GM18505 (cell line): ENCODE results near the gene TRPC3.

Experiments used
- ATAC-seq: cut with Tn5 transposase; IDR thresholded peaks from one replicate; pipeline ENCODE4 v1.9.1; 2021; ENCODE audit not compliant: unreplicated experiment
- POLR2A ChIP-seq: IDR thresholded peaks from 4 replicates; pipeline ENCODE4 v1.6.1; 2011; ENCODE audit warnings: borderline replicate concordance; ENCODE audit not compliant: insufficient read depth, insufficient read length; ENCODE audit errors: extremely low read depth

The TRPC3 gene

GRCh38 chr4:121873604-121874003 lies 78.3 kb downstream of the TRPC3 start:
- no peak for ATAC-seq
- no peak for TF ChIP-seq POLR2A

- peak; percentile 88 for TF ChIP-seq POLR2A
- ATAC-seq = peak; percentile 99
Measured at GRCh38 chr4:121869841-121870822, 81.7 kb downstream of the TRPC3 start, which contains the start of gene BBS7. Gene BBS7 (minus strand): TSS chr4:121870474. CDS start chr4:121870313, 161 bp downstream.

GRCh38 chr4:121863799-121864198 lies 88.1 kb downstream of the TRPC3 start:
- ATAC-seq = no peak
- TF ChIP-seq POLR2A = no peak

GRCh38 chr4:121861426-121861825 lies 90.4 kb downstream of the TRPC3 start:
- no peak for ATAC-seq
- TF ChIP-seq POLR2A = no peak

- ATAC-seq = no peak
- no peak for TF ChIP-seq POLR2A
Measured at GRCh38 chr4:121860121-121860520, 91.7 kb downstream of the TRPC3 start.

GRCh38 chr4:121851354-121851753 lies 100.5 kb downstream of the TRPC3 start:
- no peak for TF ChIP-seq POLR2A
- ATAC-seq = no peak

- no peak for TF ChIP-seq POLR2A
- ATAC-seq = no peak
Measured at GRCh38 chr4:121846662-121847061, 105.2 kb downstream of the TRPC3 start.

GRCh38 chr4:121842862-121843261 lies 109.0 kb downstream of the TRPC3 start:
- ATAC-seq = no peak
- TF ChIP-seq POLR2A = no peak

- ATAC-seq = no peak
- no peak for TF ChIP-seq POLR2A
Measured at GRCh38 chr4:121838136-121838535, 113.7 kb downstream of the TRPC3 start.

GRCh38 chr4:121829511-121829910 lies 122.3 kb downstream of the TRPC3 start:
- no peak for TF ChIP-seq POLR2A

More at GRCh38 chr4:121829511-121829910, 122.3 kb downstream of the TRPC3 start:
- no peak for ATAC-seq
